Tongue (tissue), 2 donors: ENCODE results near the gene MRPS12. TPM values are rescaled to one million over a fixed set of nuclear protein-coding genes. Genes with fewer than 3 reads are reported as not detected.

Source experiments
- DNase-seq: peaks from one replicate; pipeline ENCODE4 v3.0.0-alpha.2; 2015
- total RNA-seq: library from RNA; depleted of rRNA; stranded (reverse); fragments of >200 nt; gene quantifications from one replicate; pipeline ENCODE4 v1.2.3, GENCODE V29; 2014

The MRPS12 gene
- total RNA-seq, 1 donor from 2014 or later = 18.1 TPM

DNA sequence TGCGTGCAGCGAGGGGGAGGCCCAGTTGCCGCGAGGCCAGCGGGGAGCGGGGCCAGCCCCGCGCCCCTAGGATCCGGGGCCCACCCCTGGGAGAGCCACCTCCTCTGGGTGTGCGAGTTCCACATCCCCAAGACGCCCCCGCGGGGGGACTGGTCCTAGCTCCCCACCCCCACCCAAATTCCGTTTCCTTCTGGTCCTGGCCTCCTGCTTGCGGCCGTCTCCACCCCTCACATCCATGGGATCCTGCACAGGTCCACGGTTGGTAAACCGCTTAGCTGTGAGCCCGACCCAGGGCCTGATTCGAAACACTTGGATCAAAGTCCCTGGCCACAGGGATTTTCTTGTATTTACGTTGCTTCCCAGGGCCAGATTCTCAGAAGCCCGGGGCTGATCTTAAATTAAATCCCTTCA is 45.1 kb downstream of the MRPS12 start:
- peak; percentile 66 for DNase-seq

DNA sequence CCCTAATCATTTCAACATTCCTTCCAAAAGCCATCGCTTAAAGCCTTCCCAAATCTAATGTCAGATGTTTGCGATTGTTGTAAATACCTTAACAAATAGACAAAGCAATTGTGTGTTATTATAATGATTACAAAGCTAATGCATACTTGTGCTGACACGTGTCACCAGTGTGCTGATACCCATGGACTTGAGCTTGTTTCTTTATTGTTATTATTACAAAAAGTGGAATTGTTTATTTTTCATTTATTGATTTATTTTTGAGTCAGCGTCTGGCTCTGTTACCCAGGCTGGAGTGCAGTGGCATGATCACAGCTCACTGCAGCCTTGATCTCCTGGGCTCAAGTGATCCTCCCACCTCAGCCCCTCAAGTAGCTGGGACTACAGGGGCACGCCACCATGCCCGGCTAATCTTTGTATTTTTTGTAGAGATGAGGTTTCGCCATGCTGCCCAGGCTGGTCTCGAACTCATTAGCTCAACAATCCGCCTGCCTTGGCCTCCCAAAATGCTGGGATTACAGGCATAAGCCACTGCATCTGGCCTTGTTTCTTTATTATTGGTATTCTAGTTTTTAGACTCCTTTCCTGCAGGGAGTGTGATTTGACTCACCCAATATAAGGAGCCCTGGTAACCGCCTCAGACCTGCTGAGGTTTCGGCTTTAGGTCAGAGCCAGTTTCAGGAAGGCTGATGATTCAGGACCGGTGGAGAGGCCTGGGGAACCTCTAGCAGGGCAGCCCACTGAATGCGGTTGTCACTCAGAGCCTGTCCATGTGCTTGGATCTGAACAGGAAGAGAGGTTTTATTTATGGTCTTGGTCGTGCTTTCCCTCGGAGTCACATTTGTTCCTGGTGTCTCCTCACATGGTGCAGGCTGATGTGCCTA is 46.9 kb downstream of the MRPS12 start:
- no peak for DNase-seq

DNA sequence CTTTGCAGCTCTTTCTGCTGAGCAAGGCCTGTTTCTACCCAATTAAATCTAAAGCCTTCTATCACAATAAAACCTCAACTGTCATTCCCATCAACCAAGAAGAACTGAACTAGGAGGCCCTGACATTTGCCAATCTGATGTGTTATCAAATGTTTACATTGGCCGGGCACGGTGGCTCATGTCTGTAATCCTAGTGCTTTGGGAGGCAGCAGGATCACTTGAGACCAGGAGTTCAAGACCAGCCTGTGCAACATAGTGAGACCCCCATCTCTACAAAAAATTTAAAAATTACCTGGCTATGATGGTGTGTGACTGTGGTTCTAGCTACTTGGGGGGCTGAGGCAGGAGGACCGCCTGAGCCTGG is 47.6 kb downstream of the MRPS12 start:
- no peak for DNase-seq

DNA sequence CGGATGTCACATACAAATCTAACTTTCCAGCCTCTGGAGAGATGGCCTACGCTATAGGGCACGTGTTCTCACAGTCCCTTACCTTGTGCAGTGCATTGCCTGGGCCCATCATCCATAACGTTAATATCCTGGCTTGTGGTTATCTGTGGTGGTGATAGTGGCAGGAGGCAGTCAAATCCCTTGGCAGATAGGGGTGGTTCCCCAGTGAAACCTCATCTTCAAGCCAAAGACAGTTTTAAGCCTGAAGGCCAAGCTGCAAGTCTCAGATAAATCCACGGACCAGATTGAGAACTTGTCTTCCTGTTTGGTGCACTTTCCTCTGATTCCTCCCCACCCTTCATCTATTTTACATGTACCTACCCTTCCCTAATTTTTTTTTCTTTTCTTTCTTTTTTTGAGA is 49.1 kb downstream of the MRPS12 start:
- no peak for DNase-seq

DNA sequence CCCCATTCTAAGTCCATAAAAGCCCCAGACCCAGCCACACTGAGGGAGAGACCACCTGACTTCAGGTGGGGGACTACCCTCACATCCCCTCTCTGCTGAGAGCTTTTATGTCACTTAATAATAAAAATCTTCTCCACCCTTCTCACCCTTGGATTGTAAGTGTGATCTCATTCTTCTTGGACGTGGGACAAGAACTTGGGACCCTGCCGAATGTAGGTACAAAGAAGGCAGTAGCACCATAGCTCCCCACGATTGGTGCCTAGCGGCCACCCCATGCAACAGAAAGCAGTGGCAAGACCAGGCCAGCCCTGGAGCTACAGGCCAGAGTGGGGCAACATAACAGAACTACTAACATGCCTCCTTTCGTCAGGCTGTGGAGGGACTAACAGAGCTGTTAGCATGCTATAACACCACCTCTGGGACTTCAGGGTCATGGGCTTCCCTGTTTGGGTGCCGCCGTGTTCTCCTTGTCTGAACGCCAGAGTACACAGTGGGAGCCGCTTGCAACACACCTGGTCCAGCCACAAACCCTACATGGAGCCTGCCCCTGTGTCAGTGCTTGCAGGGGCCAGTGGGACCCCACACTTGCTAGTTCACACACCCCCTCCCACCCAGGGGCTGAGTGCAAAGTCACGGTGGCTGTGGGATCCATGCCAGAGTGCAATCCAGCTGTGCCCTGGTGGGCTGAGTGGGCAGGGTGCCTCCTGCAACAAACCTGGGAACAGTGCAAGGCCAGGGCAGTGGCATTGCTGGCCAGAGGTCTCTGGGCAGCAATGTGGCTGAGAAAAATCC is 50.0 kb downstream of the MRPS12 start:
- no peak for DNase-seq

Other genes with a start within 250 kb of the MRPS12 start
- gene CAPN12, start 186.5 kb upstream of the MRPS12 start, total RNA-seq = 0.31 TPM
- 10.4 TPM for gene LGALS7, start 157.4 kb upstream of the MRPS12 start, total RNA-seq
- 25.7 TPM for gene LGALS7B, start 141.7 kb upstream of the MRPS12 start, total RNA-seq
- gene LGALS4, start 118.0 kb upstream of the MRPS12 start, total RNA-seq = not detected
- gene ECH1, start 99.2 kb upstream of the MRPS12 start, total RNA-seq = 84.0 TPM
- gene HNRNPL, start 81.0 kb upstream of the MRPS12 start, total RNA-seq = 249 TPM
- gene RINL, start 52.7 kb upstream of the MRPS12 start, total RNA-seq = 7.1 TPM
- gene SIRT2, start 31.3 kb upstream of the MRPS12 start, total RNA-seq = 178 TPM
- 8.8 TPM for gene NFKBIB, start 31.0 kb upstream of the MRPS12 start, total RNA-seq
- not detected for gene CCER2, start 18.8 kb upstream of the MRPS12 start, total RNA-seq
- 11.3 TPM for gene SARS2, start 181 bp upstream of the MRPS12 start, total RNA-seq
- 35.2 TPM for gene FBXO17, start 44.8 kb downstream of the MRPS12 start, total RNA-seq
- 1.6 TPM for gene FBXO27, start 101.6 kb downstream of the MRPS12 start, total RNA-seq
- gene ACP7, start 153.4 kb downstream of the MRPS12 start, total RNA-seq = not detected
- 10.3 TPM for gene PAK4, start 194.8 kb downstream of the MRPS12 start, total RNA-seq